ENCODE results near the gene SUPT5H. TPM values are rescaled to one million over a fixed set of nuclear protein-coding genes. Genes with fewer than 3 reads are reported as not detected.

Gene SUPT5H
- total and polyA plus RNA-seq, 10 of the 15 experiments (the other 5 are each of a cell fraction or from before 2014, with no cell fraction given), result 27.2 to 194 (median 83.6) TPM

- no peak for TF ChIP-seq SMC3 (IDR thresholded peaks at IDR 0.05; ENCODE audit: borderline replicate concordance, low read length)
- no peak for TF ChIP-seq RFX5 (IDR thresholded peaks at IDR 0.05; ENCODE audit: low read depth, low read length)
- TF ChIP-seq, protein P1, sequence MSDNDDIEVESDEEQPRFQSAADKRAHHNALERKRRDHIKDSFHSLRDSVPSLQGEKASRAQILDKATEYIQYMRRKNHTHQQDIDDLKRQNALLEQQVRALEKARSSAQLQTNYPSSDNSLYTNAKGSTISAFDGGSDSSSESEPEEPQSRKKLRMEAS (IDR thresholded peaks at IDR 0.05; ENCODE audit: low read depth, low read length), result peak; percentile 11; the same call in 1 of the 2 replicates
- TF ChIP-seq KAT2A (conservative IDR thresholded peaks at IDR 0.05; ENCODE audit: control insufficient read depth, low read depth, low read length), result no peak
- TF ChIP-seq, protein P2, sequence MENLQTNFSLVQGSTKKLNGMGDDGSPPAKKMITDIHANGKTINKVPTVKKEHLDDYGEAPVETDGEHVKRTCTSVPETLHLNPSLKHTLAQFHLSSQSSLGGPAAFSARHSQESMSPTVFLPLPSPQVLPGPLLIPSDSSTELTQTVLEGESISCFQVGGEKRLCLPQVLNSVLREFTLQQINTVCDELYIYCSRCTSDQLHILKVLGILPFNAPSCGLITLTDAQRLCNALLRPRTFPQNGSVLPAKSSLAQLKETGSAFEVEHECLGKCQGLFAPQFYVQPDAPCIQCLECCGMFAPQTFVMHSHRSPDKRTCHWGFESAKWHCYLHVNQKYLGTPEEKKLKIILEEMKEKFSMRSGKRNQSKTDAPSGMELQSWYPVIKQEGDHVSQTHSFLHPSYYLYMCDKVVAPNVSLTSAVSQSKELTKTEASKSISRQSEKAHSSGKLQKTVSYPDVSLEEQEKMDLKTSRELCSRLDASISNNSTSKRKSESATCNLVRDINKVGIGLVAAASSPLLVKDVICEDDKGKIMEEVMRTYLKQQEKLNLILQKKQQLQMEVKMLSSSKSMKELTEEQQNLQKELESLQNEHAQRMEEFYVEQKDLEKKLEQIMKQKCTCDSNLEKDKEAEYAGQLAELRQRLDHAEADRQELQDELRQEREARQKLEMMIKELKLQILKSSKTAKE (IDR thresholded peaks at IDR 0.05; ENCODE audit: low read depth, poor library complexity, severe bottlenecking), result peak; percentile 62
- TF ChIP-seq CREB1 (IDR thresholded peaks at IDR 0.05; ENCODE audit: low read depth), result no peak
- TF ChIP-seq NFYB (IDR thresholded peaks at IDR 0.05; ENCODE audit: insufficient read depth, low read depth, low read length), result no peak
- no peak for TF ChIP-seq ZBTB33 (IDR thresholded peaks at IDR 0.05)
- TF ChIP-seq LARP7 (IDR thresholded peaks at IDR 0.05), result 0 out of 2 replicates have a peak, but pooled peaks have one; percentile 26
- TF ChIP-seq TAF1 (IDR thresholded peaks at IDR 0.05; ENCODE audit: borderline replicate concordance, low read depth, low read length), result 0 out of 2 replicates have a peak, but pooled peaks have one; percentile 46
- no peak for TF ChIP-seq TARDBP (IDR thresholded peaks at IDR 0.05; ENCODE audit: borderline replicate concordance)
- TF ChIP-seq EP300 (IDR thresholded peaks at IDR 0.05; ENCODE audit: borderline replicate concordance in 1 of 2, control insufficient read depth in 1 of 2, low read depth in 2 of 2, low read length in 2 of 2), result peak; percentile 58 to 80
- TF ChIP-seq ETV6 (conservative IDR thresholded peaks at IDR 0.05 in 1 of 2, IDR thresholded peaks at IDR 0.05 in 1 of 2; ENCODE audit: borderline replicate concordance in 1 of 2, low read depth in 1 of 2), result peak in 1 of 2 experiments; percentile 69; a peak in 2 of 4 replicates
- no peak for TF ChIP-seq TCF7 (IDR thresholded peaks at IDR 0.05; ENCODE audit: borderline replicate concordance)
- no peak for TF ChIP-seq GABPA (IDR thresholded peaks at IDR 0.05; ENCODE audit: low read depth)
- no peak for TF ChIP-seq ZNF274 (IDR thresholded peaks at IDR 0.05; ENCODE audit: insufficient read depth, insufficient read length)
- TF ChIP-seq SREBF1 (IDR thresholded peaks at IDR 0.05; ENCODE audit: low read length), result no peak
- TF ChIP-seq JUNB (IDR thresholded peaks at IDR 0.05), result peak; percentile 29; the same call in 1 of the 2 replicates
- no peak for TF ChIP-seq RAD51 (IDR thresholded peaks at IDR 0.05)
- TF ChIP-seq, protein P3, sequence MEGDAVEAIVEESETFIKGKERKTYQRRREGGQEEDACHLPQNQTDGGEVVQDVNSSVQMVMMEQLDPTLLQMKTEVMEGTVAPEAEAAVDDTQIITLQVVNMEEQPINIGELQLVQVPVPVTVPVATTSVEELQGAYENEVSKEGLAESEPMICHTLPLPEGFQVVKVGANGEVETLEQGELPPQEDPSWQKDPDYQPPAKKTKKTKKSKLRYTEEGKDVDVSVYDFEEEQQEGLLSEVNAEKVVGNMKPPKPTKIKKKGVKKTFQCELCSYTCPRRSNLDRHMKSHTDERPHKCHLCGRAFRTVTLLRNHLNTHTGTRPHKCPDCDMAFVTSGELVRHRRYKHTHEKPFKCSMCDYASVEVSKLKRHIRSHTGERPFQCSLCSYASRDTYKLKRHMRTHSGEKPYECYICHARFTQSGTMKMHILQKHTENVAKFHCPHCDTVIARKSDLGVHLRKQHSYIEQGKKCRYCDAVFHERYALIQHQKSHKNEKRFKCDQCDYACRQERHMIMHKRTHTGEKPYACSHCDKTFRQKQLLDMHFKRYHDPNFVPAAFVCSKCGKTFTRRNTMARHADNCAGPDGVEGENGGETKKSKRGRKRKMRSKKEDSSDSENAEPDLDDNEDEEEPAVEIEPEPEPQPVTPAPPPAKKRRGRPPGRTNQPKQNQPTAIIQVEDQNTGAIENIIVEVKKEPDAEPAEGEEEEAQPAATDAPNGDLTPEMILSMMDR (IDR thresholded peaks at IDR 0.05 in 2 of 3, conservative IDR thresholded peaks at IDR 0.05 in 1 of 3; ENCODE audit: control insufficient read depth in 2 of 3, extremely low read depth in 1 of 3, insufficient read depth in 1 of 3, low read depth in 3 of 3, low read length in 3 of 3), result no peak
- TF ChIP-seq, protein P4, sequence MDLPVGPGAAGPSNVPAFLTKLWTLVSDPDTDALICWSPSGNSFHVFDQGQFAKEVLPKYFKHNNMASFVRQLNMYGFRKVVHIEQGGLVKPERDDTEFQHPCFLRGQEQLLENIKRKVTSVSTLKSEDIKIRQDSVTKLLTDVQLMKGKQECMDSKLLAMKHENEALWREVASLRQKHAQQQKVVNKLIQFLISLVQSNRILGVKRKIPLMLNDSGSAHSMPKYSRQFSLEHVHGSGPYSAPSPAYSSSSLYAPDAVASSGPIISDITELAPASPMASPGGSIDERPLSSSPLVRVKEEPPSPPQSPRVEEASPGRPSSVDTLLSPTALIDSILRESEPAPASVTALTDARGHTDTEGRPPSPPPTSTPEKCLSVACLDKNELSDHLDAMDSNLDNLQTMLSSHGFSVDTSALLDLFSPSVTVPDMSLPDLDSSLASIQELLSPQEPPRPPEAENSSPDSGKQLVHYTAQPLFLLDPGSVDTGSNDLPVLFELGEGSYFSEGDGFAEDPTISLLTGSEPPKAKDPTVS (IDR thresholded peaks at IDR 0.05; ENCODE audit: low read depth, low read length), result no peak; the same call in 1 of the 2 replicates
These were observed 41.8 kb upstream of the SUPT5H start (continued) for GRCh38 chr19:39403331-39404312.

All from GM12878 (cell line).